HG02763 (cell line): Measurements from ENCODE around the gene EMC8.
A peak's percentile ranks its signal among the peaks of the same experiment; 100 is the strongest.
"Not testable (repeated sequence)": the region's sequence is repeated elsewhere in the genome, so short reads cannot be mapped to it uniquely, and the experiment has no call there.

ENCODE experiments used
- ATAC-seq: cut with Tn5 transposase; IDR thresholded peaks from one replicate; pipeline ENCODE4 v1.9.1; 2021; ENCODE audit warnings: mild to moderate bottlenecking, moderate library complexity; ENCODE audit not compliant: unreplicated experiment

Gene EMC8

GRCh38 chr16:85799497-85800320, at the start of gene EMC8, which contains the start of gene COX4I1:
EMC8 (minus strand) TSS chr16:85799544; CDS start chr16:85799295, 249 bp downstream.
COX4I1 (plus strand) TSS chr16:85799695; CDS start chr16:85801206, 1,511 bp downstream.
- ATAC-seq = peak; percentile 74

GRCh38 chr16:85848986-85849385, 49.6 kb upstream of the EMC8 start:
- no peak for ATAC-seq

- ATAC-seq = no peak
Observed at GRCh38 chr16:85847681-85848601, 48.6 kb upstream of the EMC8 start.

GRCh38 chr16:85847036-85847435, 47.7 kb upstream of the EMC8 start:
- no peak for ATAC-seq

- no peak for ATAC-seq
Observed at GRCh38 chr16:85846461-85846860, 47.1 kb upstream of the EMC8 start.

- no peak for ATAC-seq
Observed at GRCh38 chr16:85845266-85845665, 45.9 kb upstream of the EMC8 start.

GRCh38 chr16:85844786-85845185, 45.4 kb upstream of the EMC8 start:
- no peak for ATAC-seq

GRCh38 chr16:85844169-85844481, 44.8 kb upstream of the EMC8 start:
- ATAC-seq = no peak

- ATAC-seq = no peak
Observed at GRCh38 chr16:85843471-85844168, 44.3 kb upstream of the EMC8 start.

- ATAC-seq = no peak
Observed at GRCh38 chr16:85842848-85843247, 43.5 kb upstream of the EMC8 start.

GRCh38 chr16:85842435-85842834, 43.1 kb upstream of the EMC8 start:
- ATAC-seq = no peak

- no peak for ATAC-seq
Observed at GRCh38 chr16:85840801-85841200, 41.5 kb upstream of the EMC8 start.

GRCh38 chr16:85840395-85840794, 41.1 kb upstream of the EMC8 start:
- no peak for ATAC-seq

GRCh38 chr16:85839681-85840240, 40.4 kb upstream of the EMC8 start:
- ATAC-seq = no peak

GRCh38 chr16:85838876-85839585, 39.7 kb upstream of the EMC8 start:
- ATAC-seq = no peak

- ATAC-seq = no peak
Observed at GRCh38 chr16:85838381-85838780, 39.0 kb upstream of the EMC8 start.

- ATAC-seq = not testable (repeated sequence)
Observed at GRCh38 chr16:85837654-85838053, 38.3 kb upstream of the EMC8 start.

GRCh38 chr16:85836706-85837582, 37.6 kb upstream of the EMC8 start:
- no peak for ATAC-seq

- no peak for ATAC-seq
Observed at GRCh38 chr16:85835956-85836705, 36.8 kb upstream of the EMC8 start.
